GM21515 (cell line): ENCODE measurements around the gene SLC16A10.
"Not testable (repeated sequence)": the region's sequence is repeated elsewhere in the genome, so short reads cannot be mapped to it uniquely, and the experiment has no call there.

Experiments used
- ATAC-seq: cut with Tn5 transposase; IDR thresholded peaks from one replicate; pipeline ENCODE4 v1.9.1; 2021; ENCODE audit not compliant: unreplicated experiment

The SLC16A10 gene

GRCh38 chr6:111080698-111081097 lies 6.6 kb upstream of the SLC16A10 start:
- no peak for ATAC-seq

GRCh38 chr6:111086685-111087084 lies 618 bp upstream of the SLC16A10 start:
- ATAC-seq, result no peak

GRCh38 chr6:111087871-111088667 lies 766 bp downstream of the SLC16A10 start:
- peak; percentile 25 for ATAC-seq

GRCh38 chr6:111088668-111089003 lies 1.3 kb downstream of the SLC16A10 start:
- ATAC-seq, result no peak

GRCh38 chr6:111090766-111091165 lies 3.5 kb downstream of the SLC16A10 start:
- no peak for ATAC-seq

GRCh38 chr6:111091987-111092386 lies 4.7 kb downstream of the SLC16A10 start:
- no peak for ATAC-seq

GRCh38 chr6:111095488-111095887 lies 8.2 kb downstream of the SLC16A10 start:
- ATAC-seq, result not testable (repeated sequence)

GRCh38 chr6:111096246-111096645 lies 8.9 kb downstream of the SLC16A10 start:
- no peak for ATAC-seq

- ATAC-seq, result no peak
Measured at GRCh38 chr6:111098597-111098996, 11.3 kb downstream of the SLC16A10 start.

- no peak for ATAC-seq
Measured at GRCh38 chr6:111101987-111102386, 14.7 kb downstream of the SLC16A10 start.

- no peak for ATAC-seq
Measured at GRCh38 chr6:111105578-111105977, 18.3 kb downstream of the SLC16A10 start.

GRCh38 chr6:111107589-111107988 lies 20.3 kb downstream of the SLC16A10 start:
- ATAC-seq, result no peak

GRCh38 chr6:111110036-111110435 lies 22.7 kb downstream of the SLC16A10 start:
- no peak for ATAC-seq

GRCh38 chr6:111113336-111114086 lies 26.2 kb downstream of the SLC16A10 start:
- ATAC-seq, result no peak

GRCh38 chr6:111114087-111114443 lies 26.8 kb downstream of the SLC16A10 start:
- no peak for ATAC-seq

GRCh38 chr6:111114482-111114881 lies 27.2 kb downstream of the SLC16A10 start:
- no peak for ATAC-seq

- no peak for ATAC-seq
Measured at GRCh38 chr6:111118826-111119225, 31.5 kb downstream of the SLC16A10 start.

GRCh38 chr6:111119571-111120329 lies 32.4 kb downstream of the SLC16A10 start:
- ATAC-seq, result no peak

- ATAC-seq, result no peak
Measured at GRCh38 chr6:111121789-111122350, 34.6 kb downstream of the SLC16A10 start.

- no peak for ATAC-seq
Measured at GRCh38 chr6:111122458-111123286, 35.4 kb downstream of the SLC16A10 start.

- no peak for ATAC-seq
Measured at GRCh38 chr6:111124406-111124805, 37.1 kb downstream of the SLC16A10 start.
